Gastrocnemius medialis (tissue), 4 donors: ENCODE measurements around the gene SFXN1.

ENCODE experiments used
- CTCF ChIP-seq, 5 experiments: fragments of 450-650 bp in 3 of 5; fragments of 200-600 bp in 2 of 5; sonication (generic) in 2 of 5; IDR thresholded peaks in 4 of 5; conservative IDR thresholded peaks in 1 of 5; 1 replicate in 4 of 5; 2 replicates in 1 of 5; pipeline ENCODE4 v1.5.1; 2016 to 2019; ENCODE audit warnings: antibody characterized with exemption in 5 of 5, mild to moderate bottlenecking in 3 of 5, moderate library complexity in 3 of 5
- POLR2A ChIP-seq, 2 donors: fragments of 450-650 bp; IDR thresholded peaks; one replicate each; pipeline ENCODE4 v1.6.1; 2017; ENCODE audit warnings: antibody characterized with exemption in 2 of 2, mild to moderate bottlenecking in 2 of 2, moderate library complexity in 2 of 2

- TF ChIP-seq CTCF (IDR thresholded peaks at IDR 0.05 in 4 of 5, conservative IDR thresholded peaks at IDR 0.05 in 1 of 5) (no peak), POLR2A (IDR thresholded peaks at IDR 0.05) (no peak)
Observed at GRCh38 chr5:175479125-175479881, 943 bp downstream of the SFXN1 start.
